ENCODE measurements around the gene USHBP1.
A peak's percentile ranks its signal among the peaks of the same experiment; 100 is the strongest.

Gene USHBP1

DNA sequence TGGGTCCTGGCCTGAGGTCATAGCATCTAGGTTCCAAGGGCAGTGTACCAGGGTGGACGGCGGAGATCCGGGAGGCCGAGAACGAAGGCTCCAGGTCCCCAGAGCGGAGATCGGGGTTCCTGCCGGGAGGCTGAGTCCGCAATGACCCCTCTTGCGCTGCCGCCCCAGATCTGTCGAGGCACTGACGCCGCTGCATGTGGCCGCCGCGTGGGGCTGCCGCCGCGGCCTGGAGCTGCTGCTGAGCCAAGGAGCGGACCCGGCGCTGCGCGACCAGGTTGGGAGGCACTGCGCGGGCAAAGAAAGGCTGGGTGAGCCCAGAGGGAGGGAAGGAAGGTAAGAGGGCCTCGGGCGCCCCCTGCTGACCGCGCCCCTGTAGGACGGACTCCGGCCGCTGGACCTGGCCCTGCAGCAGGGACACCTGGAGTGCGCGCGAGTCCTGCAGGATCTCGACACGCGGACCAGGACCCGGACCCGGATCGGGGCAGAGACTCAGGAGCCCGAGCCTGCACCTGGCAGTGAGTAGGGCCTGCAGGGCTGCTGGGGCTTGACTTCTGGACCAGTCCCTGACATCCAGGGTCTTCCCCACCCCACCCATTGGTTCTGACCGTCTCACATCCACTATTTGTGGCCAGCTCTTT lies 18.1 kb upstream of the USHBP1 start:
- TF ChIP-seq, protein P1, sequence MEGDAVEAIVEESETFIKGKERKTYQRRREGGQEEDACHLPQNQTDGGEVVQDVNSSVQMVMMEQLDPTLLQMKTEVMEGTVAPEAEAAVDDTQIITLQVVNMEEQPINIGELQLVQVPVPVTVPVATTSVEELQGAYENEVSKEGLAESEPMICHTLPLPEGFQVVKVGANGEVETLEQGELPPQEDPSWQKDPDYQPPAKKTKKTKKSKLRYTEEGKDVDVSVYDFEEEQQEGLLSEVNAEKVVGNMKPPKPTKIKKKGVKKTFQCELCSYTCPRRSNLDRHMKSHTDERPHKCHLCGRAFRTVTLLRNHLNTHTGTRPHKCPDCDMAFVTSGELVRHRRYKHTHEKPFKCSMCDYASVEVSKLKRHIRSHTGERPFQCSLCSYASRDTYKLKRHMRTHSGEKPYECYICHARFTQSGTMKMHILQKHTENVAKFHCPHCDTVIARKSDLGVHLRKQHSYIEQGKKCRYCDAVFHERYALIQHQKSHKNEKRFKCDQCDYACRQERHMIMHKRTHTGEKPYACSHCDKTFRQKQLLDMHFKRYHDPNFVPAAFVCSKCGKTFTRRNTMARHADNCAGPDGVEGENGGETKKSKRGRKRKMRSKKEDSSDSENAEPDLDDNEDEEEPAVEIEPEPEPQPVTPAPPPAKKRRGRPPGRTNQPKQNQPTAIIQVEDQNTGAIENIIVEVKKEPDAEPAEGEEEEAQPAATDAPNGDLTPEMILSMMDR (IDR thresholded peaks at IDR 0.05; ENCODE audit: insufficient read depth, low read length): peak; percentile 81
- TF ChIP-seq, protein P2, sequence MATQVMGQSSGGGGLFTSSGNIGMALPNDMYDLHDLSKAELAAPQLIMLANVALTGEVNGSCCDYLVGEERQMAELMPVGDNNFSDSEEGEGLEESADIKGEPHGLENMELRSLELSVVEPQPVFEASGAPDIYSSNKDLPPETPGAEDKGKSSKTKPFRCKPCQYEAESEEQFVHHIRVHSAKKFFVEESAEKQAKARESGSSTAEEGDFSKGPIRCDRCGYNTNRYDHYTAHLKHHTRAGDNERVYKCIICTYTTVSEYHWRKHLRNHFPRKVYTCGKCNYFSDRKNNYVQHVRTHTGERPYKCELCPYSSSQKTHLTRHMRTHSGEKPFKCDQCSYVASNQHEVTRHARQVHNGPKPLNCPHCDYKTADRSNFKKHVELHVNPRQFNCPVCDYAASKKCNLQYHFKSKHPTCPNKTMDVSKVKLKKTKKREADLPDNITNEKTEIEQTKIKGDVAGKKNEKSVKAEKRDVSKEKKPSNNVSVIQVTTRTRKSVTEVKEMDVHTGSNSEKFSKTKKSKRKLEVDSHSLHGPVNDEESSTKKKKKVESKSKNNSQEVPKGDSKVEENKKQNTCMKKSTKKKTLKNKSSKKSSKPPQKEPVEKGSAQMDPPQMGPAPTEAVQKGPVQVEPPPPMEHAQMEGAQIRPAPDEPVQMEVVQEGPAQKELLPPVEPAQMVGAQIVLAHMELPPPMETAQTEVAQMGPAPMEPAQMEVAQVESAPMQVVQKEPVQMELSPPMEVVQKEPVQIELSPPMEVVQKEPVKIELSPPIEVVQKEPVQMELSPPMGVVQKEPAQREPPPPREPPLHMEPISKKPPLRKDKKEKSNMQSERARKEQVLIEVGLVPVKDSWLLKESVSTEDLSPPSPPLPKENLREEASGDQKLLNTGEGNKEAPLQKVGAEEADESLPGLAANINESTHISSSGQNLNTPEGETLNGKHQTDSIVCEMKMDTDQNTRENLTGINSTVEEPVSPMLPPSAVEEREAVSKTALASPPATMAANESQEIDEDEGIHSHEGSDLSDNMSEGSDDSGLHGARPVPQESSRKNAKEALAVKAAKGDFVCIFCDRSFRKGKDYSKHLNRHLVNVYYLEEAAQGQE (IDR thresholded peaks at IDR 0.05; ENCODE audit: insufficient replicate concordance, low read depth): no peak
- TF ChIP-seq POLR2AphosphoS5 (IDR thresholded peaks at IDR 0.05; ENCODE audit: low read depth): peak; percentile 64

DNA sequence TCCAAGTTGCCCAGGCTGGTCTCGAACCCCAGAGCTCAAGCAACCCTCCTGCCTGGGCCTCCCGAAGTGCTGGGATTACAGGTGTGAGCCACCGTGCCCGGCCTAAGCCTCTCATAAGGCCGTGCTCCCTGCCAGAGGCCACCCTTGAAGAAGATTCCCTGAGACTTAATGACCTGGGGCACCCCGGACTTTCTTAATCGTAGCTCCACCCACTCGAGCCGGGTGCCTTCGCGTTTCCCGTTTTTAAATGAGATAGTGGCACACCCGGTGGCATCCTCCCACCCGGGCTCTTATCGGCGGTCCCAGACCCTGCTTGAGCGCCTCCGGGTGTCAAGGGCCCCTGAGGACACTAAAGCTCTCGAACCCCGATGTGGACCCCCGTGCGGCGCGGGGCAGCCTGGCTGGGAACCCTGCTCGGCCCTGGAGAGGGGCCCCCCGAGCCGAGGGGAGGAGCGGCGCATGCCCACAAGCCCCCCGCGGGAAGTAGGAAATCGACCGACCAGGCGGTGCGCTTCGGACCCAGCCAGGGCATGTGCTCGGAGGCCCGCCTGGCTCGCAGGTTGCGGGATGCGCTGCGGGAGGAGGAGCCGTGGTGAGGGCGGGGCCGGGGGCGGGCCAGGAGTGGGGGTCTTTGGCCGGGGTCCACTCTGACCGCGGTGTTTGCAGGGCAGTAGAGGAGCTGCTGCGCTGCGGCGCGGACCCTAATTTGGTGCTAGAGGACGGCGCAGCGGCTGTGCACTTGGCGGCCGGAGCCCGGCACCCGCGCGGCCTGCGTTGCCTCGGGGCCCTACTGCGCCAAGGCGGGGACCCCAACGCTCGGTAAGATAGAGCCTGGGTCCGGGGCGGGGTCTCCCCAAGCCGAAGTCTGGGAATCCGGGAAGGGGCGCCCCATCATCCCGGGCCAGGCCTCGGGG lies 17.1 kb upstream of the USHBP1 start, which contains the start of gene ANKLE1:
ANKLE1 (plus strand) TSS at position 511 of the 914 bp plus-strand sequence; CDS start at position 531, 20 bp downstream.
- peak within 1 kb of the TSS; percentile 66 for H3K4me3 ChIP-seq (replicated peaks; ENCODE audit: insufficient read depth, low read length)
- TF ChIP-seq SPI1 (IDR thresholded peaks at IDR 0.05; ENCODE audit: borderline replicate concordance, low read depth) (peak; percentile 84), GABPA (IDR thresholded peaks at IDR 0.05; ENCODE audit: low read depth) (no peak), POLR2AphosphoS5 (IDR thresholded peaks at IDR 0.05; ENCODE audit: low read depth) (peak; percentile 69)
- TF ChIP-seq, protein P2 (IDR thresholded peaks at IDR 0.05; ENCODE audit: insufficient replicate concordance, low read depth): peak; percentile 12
- H3K27me3 ChIP-seq (ENCODE audit: insufficient read depth, poor library complexity, severe bottlenecking): no peaks in the 10 kb centered on the region
- H3K27ac ChIP-seq (replicated peaks): peak within 1 kb of the TSS; percentile 76
- peak; percentile 77 to 89 for DNase-seq (ENCODE audit: low read depth in 1 of 2, low spot score in 1 of 2)

More for the DNA sequence above, 18.1 kb upstream of the USHBP1 start:
- Histone ChIP-seq H3K27me3 (ENCODE audit: insufficient read depth, poor library complexity, severe bottlenecking) (no peaks in the 10 kb centered on the region), H3K4me3 (replicated peaks; ENCODE audit: insufficient read depth, low read length) (peak overlapping the region; percentile 66), H3K27ac (replicated peaks) (peak overlapping the region; percentile 76)
- DNase-seq (ENCODE audit: low read depth in 1 of 2, low spot score in 1 of 2): peak; percentile 79 to 90

DNA sequence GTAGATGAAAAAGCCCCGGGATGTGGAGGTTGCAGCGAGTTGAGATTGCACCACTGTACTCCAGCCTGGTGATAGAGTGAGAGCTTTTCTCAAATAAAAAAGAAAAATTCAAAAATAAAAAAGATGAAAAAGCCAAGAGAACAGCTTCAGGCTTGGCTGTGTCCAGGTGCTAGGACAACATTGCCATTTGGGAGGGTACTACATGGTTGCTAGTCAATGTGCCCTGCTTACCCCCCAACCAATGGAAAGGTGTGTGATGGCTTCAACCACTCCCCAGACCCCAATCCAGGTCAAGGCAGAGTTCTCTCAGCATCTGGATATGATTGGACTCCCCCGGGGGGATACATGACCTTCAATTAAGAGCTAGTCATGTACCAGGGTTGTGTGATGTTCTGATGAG lies 14.9 kb upstream of the USHBP1 start:
- Histone ChIP-seq H3K4me3 (replicated peaks; ENCODE audit: insufficient read depth, low read length) (no peak overlapping the region), H3K27ac (replicated peaks) (no peak overlapping the region), H3K27me3 (ENCODE audit: insufficient read depth, poor library complexity, severe bottlenecking) (no peaks in the 10 kb centered on the region)
- no peak for DNase-seq (ENCODE audit: low read depth in 1 of 2, low spot score in 1 of 2)
- no peak for TF ChIP-seq GABPA (IDR thresholded peaks at IDR 0.05; ENCODE audit: low read depth)
- TF ChIP-seq, protein P2 (IDR thresholded peaks at IDR 0.05; ENCODE audit: insufficient replicate concordance, low read depth): no peak
- TF ChIP-seq, protein P1 (IDR thresholded peaks at IDR 0.05; ENCODE audit: insufficient read depth, low read length): no peak
- TF ChIP-seq SPI1 (IDR thresholded peaks at IDR 0.05; ENCODE audit: borderline replicate concordance, low read depth): no peak
- no peak for TF ChIP-seq POLR2AphosphoS5 (IDR thresholded peaks at IDR 0.05; ENCODE audit: low read depth)

All from HL-60 (cell line).